PFSK-1 (cell line): ENCODE results near the gene RALGPS1.

Experiments used
- FOXP2 ChIP-seq: optimal IDR thresholded peaks from 2 replicates; pipeline ENCODE3; 2011; ENCODE audit warnings: borderline replicate concordance, control low read depth, inconsistent platforms; ENCODE audit not compliant: insufficient read depth; ENCODE audit errors: extremely low read length, extremely low read depth
- POLR2AphosphoS5 ChIP-seq: IDR thresholded peaks from 2 replicates; pipeline ENCODE4 v1.6.1; 2012; ENCODE audit warnings: low read depth, mild to moderate bottlenecking, control low read depth, low read length, moderate library complexity
- SIN3A ChIP-seq: IDR thresholded peaks from 2 replicates; pipeline ENCODE4 v1.6.1; 2012; ENCODE audit warnings: mild to moderate bottlenecking, low read length, moderate library complexity, borderline replicate concordance; ENCODE audit not compliant: insufficient read depth
- TAF1 ChIP-seq: IDR thresholded peaks from 2 replicates; pipeline ENCODE4 v1.6.1; 2012; ENCODE audit warnings: low read length, control low read depth, borderline replicate concordance; ENCODE audit not compliant: insufficient read depth
- TF ChIP-seq, protein P1 (sequence below), 2 experiments: IDR thresholded peaks; 2 replicates each; pipeline versions ENCODE4 v1.6.1 to v1.8.0; 2011 to 2012; ENCODE audit warnings: low read depth in 2 of 2, low read length in 2 of 2, control low read depth in 1 of 2, inconsistent platforms in 1 of 2, mild to moderate bottlenecking in 1 of 2, moderate library complexity in 1 of 2; ENCODE audit not compliant: insufficient read depth in 1 of 2

Gene RALGPS1

DNA sequence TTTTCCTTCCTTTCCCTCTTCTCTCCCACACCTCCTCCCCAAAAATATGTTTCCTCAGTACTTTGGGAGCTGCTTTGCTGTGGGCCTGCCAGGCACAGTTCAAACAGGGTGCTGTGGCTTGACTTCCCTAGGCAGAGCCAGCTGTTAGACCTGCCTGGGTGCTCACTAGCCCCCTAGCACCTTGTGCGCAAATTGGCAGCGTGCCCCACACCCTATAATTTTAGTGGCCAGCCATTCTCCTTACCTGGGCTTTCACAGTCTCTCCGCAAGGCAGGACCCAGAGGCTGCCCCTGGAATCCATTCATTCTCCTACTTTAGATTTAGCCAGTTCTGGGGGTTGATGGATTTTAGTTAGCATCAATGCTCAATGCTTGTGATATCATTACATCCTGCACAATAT is 135.6 kb downstream of the RALGPS1 start:
- no peak for TF ChIP-seq TAF1
- no peak for TF ChIP-seq FOXP2
- TF ChIP-seq, protein P1, sequence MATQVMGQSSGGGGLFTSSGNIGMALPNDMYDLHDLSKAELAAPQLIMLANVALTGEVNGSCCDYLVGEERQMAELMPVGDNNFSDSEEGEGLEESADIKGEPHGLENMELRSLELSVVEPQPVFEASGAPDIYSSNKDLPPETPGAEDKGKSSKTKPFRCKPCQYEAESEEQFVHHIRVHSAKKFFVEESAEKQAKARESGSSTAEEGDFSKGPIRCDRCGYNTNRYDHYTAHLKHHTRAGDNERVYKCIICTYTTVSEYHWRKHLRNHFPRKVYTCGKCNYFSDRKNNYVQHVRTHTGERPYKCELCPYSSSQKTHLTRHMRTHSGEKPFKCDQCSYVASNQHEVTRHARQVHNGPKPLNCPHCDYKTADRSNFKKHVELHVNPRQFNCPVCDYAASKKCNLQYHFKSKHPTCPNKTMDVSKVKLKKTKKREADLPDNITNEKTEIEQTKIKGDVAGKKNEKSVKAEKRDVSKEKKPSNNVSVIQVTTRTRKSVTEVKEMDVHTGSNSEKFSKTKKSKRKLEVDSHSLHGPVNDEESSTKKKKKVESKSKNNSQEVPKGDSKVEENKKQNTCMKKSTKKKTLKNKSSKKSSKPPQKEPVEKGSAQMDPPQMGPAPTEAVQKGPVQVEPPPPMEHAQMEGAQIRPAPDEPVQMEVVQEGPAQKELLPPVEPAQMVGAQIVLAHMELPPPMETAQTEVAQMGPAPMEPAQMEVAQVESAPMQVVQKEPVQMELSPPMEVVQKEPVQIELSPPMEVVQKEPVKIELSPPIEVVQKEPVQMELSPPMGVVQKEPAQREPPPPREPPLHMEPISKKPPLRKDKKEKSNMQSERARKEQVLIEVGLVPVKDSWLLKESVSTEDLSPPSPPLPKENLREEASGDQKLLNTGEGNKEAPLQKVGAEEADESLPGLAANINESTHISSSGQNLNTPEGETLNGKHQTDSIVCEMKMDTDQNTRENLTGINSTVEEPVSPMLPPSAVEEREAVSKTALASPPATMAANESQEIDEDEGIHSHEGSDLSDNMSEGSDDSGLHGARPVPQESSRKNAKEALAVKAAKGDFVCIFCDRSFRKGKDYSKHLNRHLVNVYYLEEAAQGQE (IDR thresholded peaks at IDR 0.05; ENCODE audit: insufficient read depth in 1 of 2, low read depth in 2 of 2, low read length in 2 of 2), result no peak
- TF ChIP-seq SIN3A, result no peak
- TF ChIP-seq POLR2AphosphoS5, result no peak

DNA sequence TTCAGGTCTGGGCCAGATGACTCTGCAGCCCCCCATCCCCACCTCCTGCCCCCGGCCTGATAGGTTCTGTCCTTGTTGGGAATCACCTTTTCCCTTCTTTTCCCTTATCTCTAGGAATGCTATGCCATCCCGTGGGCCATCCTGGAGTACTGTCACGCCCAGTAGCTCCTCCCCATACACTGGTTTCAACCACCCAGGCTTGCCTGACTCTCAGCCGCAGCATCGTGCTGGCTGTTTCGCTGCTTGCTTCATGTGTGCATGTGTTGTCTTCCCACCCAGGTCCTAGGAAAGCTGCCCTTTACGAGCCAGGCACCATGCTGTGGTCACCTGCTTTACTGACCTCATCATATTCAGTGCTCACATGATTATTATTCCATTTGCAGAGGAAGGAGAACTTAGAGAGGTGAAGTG is 136.0 kb downstream of the RALGPS1 start:
- TF ChIP-seq POLR2AphosphoS5 (no peak), TAF1 (no peak)
- TF ChIP-seq, protein P1 (IDR thresholded peaks at IDR 0.05; ENCODE audit: insufficient read depth in 1 of 2, low read depth in 2 of 2, low read length in 2 of 2), result no peak

DNA sequence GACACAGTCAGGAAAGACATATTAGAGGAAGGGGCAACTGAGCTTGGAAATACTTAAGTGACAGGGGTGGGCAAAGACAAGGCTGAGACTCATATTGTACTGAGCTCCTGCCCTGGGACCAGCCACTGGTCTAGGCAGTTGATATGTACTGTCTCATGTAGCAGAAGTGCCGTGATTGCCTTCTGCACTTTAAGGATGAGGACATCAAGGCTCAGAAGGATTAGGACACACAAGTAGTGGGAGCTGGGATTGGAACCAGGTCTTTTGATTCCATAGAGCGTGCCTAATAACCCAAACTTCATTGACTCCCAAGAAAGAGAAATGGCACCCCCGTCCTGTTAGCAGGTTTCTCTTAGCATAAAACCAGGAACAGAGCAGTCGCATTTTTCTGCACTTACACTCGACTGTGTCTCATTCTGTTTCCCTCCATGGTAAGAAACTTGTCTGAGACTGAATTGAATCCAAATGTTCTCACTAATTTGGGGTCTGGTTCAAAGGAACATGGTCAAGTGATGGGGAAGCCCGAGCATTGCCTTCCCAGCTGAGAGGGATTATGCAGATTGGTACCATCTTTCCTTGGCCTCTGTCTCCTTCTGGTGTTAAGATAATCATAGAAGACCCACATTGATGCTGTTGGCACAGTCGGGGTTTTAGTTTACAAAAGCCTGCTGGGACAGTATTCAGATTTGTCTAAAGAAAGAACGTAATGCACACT is 137.5 kb downstream of the RALGPS1 start:
- no peak for TF ChIP-seq FOXP2
- TF ChIP-seq, protein P1 (IDR thresholded peaks at IDR 0.05; ENCODE audit: insufficient read depth in 1 of 2, low read depth in 2 of 2, low read length in 2 of 2), result no peak

DNA sequence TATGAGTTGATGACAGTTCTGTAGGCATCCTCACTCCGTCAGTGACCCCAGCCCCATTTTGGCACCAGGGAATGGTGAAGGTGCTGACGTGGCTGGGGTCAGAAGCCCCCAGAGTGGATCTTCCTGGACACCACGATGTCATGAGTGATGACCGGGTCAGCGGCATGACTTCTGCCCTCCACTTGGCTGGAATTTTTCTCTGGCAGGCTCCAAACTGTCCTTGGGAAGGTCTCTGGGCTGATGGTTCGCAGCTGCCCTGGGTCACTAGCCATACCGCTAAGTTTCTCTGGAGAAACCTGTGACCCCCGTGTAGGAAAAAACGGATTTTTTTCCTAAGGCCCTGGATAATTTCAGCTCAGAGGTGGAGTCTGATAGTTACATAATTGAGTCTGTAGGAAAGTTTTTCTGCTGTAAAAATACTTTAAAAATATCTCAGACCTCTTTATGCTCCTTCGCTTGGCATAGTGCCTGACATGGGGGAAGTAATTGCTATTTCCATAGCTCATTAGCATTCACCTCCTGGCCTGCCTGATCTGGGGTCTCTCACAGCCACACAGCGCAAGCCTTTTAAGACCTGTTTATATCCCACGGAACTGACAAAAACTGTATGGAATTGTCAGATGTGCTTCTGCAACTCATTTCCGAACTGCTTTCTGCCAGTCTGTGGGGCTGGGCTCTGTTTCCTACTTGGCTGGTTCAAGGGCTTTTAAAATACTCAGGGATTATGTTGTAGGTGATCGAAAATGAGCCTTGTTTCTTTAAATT is 138.7 kb downstream of the RALGPS1 start:
- TF ChIP-seq FOXP2 (no peak), SIN3A (no peak), TAF1 (no peak), POLR2AphosphoS5 (no peak)
- TF ChIP-seq, protein P1 (IDR thresholded peaks at IDR 0.05; ENCODE audit: insufficient read depth in 1 of 2, low read depth in 2 of 2, low read length in 2 of 2), result no peak

DNA sequence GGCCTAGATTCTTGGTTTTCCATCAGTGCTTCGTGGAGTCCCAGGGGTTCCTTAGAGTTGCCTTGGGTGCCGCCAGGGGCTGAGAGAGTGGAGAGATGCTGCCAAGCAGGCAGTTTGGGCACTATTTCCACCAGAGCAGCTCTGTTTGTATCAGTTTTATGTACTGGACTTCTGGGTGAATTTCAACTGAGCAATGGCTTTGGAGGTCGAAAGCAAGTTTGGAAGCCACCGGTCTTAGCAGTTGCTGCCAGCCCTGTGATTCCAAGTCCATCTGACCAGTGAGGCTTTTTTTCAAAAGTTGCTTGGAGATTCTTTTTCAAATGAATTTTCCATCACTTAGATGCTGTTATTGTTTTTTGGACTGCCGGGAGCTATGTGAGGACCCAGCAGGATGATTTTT is 139.4 kb downstream of the RALGPS1 start:
- TF ChIP-seq FOXP2 (no peak), POLR2AphosphoS5 (no peak), SIN3A (no peak), TAF1 (no peak)
- TF ChIP-seq, protein P1 (IDR thresholded peaks at IDR 0.05; ENCODE audit: insufficient read depth in 1 of 2, low read depth in 2 of 2, low read length in 2 of 2), result no peak
